Vagina (tissue), 2 donors: Measurements from ENCODE around the gene SMPD4. TPM values are rescaled to one million over a fixed set of nuclear protein-coding genes. Genes with fewer than 3 reads are reported as not detected.

ENCODE experiments used
- DNase-seq, 2 donors: peaks; one replicate each; pipeline ENCODE4 v3.0.0-alpha.2; 2017; ENCODE audit errors: extremely low spot score in 2 of 2
- H3K27ac ChIP-seq: fragments of 200-600 bp; sonication (generic); one replicate; pipeline ENCODE4 v1.5.1; 2019
- H3K27me3 ChIP-seq: fragments of 200-600 bp; sonication (generic); one replicate; pipeline ENCODE4 v1.5.1; 2019
- H3K36me3 ChIP-seq, 2 donors: fragments of 200-600 bp; sonication (generic); one replicate each; pipeline ENCODE4 v1.5.1; 2017 to 2019
- H3K4me1 ChIP-seq: fragments of 200-600 bp; sonication (generic); one replicate; pipeline ENCODE4 v1.5.1; 2019
- H3K4me3 ChIP-seq, 2 donors: fragments of 200-600 bp; sonication (generic); 1 replicate in 1 of 2; 2 replicates in 1 of 2; pipeline ENCODE4 v1.5.1; 2016 to 2019
- H3K9me3 ChIP-seq: fragments of 200-600 bp; sonication (generic); one replicate; pipeline ENCODE4 v1.5.1; 2019
- POLR2A ChIP-seq, 2 donors: fragments of 450-650 bp; IDR thresholded peaks; one replicate each; pipeline ENCODE4 v1.6.1; 2017; ENCODE audit warnings: antibody characterized with exemption in 2 of 2, mild to moderate bottlenecking in 2 of 2, moderate library complexity in 2 of 2
- POLR2AphosphoS5 ChIP-seq, 2 donors: sonication (generic); formaldehyde crosslinking; IDR thresholded peaks; one replicate each; pipeline ENCODE4 v1.9.0; 2017; ENCODE audit warnings: antibody characterized with exemption in 2 of 2, mild to moderate bottlenecking in 2 of 2, low read depth in 1 of 2; ENCODE audit not compliant: insufficient read depth in 1 of 2
- intact Hi-C: fragments of 100-400 bp; cut with DNase I; formaldehyde crosslinking; loops from one replicate; pipeline ENCODE4 v1.15.1; 2023
- total RNA-seq: library from RNA; depleted of rRNA; stranded (reverse); fragments of >200 nt; gene quantifications from one replicate; pipeline ENCODE4 v1.2.3, GENCODE V29; 2016
- TF ChIP-seq, protein P1 (sequence below), 3 experiments: fragments of 450-650 bp in 2 of 3; fragments of 200-600 bp in 1 of 3; sonication (generic) in 1 of 3; IDR thresholded peaks; one replicate each; pipeline ENCODE4 v1.5.1; 2017 to 2019; ENCODE audit warnings: antibody characterized with exemption in 3 of 3, mild to moderate bottlenecking in 2 of 3, moderate library complexity in 2 of 3

SMPD4 gene
- total RNA-seq, 1 donor from 2014 or later = 45.2 TPM

GRCh38 chr2:130187268-130187667 is 5.9 kb upstream of the SMPD4 start:
- Histone ChIP-seq H3K27me3 (no peaks in the 10 kb centered on the region), H3K27ac (no peak overlapping the region), H3K9me3 (no peaks in the 10 kb centered on the region), H3K4me1 (peaks cover 18% of the 10 kb centered on the region), H3K36me3 (no peaks in the 10 kb centered on the region), H3K4me3 (no peak overlapping the region)
- intact Hi-C loops = loop anchor here (5.0 to 10.0 kb wide), 2 partner anchors 158 to 1300 kb away; partner anchors contain the start of gene IMP4
- DNase-seq = no peak
- TF ChIP-seq POLR2A (IDR thresholded peaks at IDR 0.05) (no peak), POLR2AphosphoS5 (IDR thresholded peaks at IDR 0.05; ENCODE audit: insufficient read depth in 1 of 2, low read depth in 1 of 2) (no peak)
- TF ChIP-seq, protein P1, sequence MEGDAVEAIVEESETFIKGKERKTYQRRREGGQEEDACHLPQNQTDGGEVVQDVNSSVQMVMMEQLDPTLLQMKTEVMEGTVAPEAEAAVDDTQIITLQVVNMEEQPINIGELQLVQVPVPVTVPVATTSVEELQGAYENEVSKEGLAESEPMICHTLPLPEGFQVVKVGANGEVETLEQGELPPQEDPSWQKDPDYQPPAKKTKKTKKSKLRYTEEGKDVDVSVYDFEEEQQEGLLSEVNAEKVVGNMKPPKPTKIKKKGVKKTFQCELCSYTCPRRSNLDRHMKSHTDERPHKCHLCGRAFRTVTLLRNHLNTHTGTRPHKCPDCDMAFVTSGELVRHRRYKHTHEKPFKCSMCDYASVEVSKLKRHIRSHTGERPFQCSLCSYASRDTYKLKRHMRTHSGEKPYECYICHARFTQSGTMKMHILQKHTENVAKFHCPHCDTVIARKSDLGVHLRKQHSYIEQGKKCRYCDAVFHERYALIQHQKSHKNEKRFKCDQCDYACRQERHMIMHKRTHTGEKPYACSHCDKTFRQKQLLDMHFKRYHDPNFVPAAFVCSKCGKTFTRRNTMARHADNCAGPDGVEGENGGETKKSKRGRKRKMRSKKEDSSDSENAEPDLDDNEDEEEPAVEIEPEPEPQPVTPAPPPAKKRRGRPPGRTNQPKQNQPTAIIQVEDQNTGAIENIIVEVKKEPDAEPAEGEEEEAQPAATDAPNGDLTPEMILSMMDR (IDR thresholded peaks at IDR 0.05) = no peak

- no peak overlapping the region for H3K27ac ChIP-seq
- no peaks in the 10 kb centered on the region for H3K36me3 ChIP-seq
- H3K9me3 ChIP-seq = no peaks in the 10 kb centered on the region
- H3K27me3 ChIP-seq = no peaks in the 10 kb centered on the region
- DNase-seq = no peak
- TF ChIP-seq POLR2A (IDR thresholded peaks at IDR 0.05) (no peak), POLR2AphosphoS5 (IDR thresholded peaks at IDR 0.05; ENCODE audit: insufficient read depth in 1 of 2, low read depth in 1 of 2) (no peak)
- TF ChIP-seq, protein P1 (IDR thresholded peaks at IDR 0.05) = no peak
- H3K4me1 ChIP-seq = peaks cover 18% of the 10 kb centered on the region
- intact Hi-C loops = loop anchor here (5.0 to 10.0 kb wide), 2 partner anchors 158 to 1301 kb away; partner anchors contain the start of gene IMP4
- no peak overlapping the region for H3K4me3 ChIP-seq
These were observed 5.0 kb upstream of the SMPD4 start for GRCh38 chr2:130186391-130186790.

DNA sequence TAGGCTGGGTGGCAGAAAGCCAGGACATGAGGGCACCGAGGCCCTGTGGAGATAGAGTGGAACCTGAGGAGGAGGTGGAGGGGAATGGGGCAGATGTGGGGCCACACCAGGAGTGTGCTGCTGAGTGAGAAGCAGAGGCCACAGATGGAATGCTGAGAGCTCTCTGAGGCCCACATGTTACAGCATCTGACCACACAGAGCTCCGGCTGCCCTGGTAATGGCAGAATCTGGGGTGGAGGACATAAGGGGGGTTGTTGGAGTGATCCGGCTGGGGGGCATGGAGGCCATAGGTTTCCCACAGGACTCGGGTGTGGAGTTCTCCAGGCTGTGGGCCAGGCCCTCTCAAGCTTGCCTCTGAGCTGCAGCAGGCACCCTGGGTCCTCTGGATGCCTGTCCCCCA is 4.5 kb upstream of the SMPD4 start:
- intact Hi-C loops = loop anchor here (5.0 to 10.0 kb wide), 2 partner anchors 159 to 1301 kb away; partner anchors contain the start of gene IMP4
- peaks cover 19% of the 10 kb centered on the region for H3K4me1 ChIP-seq

DNA sequence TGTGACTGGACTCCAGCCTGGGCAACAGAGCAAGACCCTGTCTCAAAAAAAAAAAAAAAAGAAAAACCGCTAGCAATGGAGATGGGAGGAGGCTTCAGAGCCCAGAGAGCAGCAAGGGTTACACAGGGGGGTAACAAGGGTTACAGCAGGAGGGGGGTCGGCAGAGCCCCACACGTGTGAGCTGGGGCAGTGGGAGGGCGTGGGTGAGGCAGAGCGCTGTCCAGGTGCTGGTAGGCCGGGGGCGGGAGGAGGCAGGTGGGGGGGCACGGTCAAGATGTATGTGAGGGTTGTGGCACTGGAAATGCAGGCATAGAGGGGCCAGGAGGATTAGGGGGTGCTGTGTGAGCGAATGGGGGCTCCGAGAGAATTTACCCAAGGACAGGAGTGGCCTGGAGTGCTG is 4.0 kb upstream of the SMPD4 start:
- Histone ChIP-seq H3K27me3 (no peaks in the 10 kb centered on the region), H3K4me3 (no peak overlapping the region), H3K36me3 (no peaks in the 10 kb centered on the region), H3K4me1 (peaks cover 24% of the 10 kb centered on the region), H3K9me3 (no peaks in the 10 kb centered on the region), H3K27ac (no peak overlapping the region)
- intact Hi-C loops = loop anchor here (5.0 to 10.0 kb wide), 2 partner anchors 159 to 1302 kb away; partner anchors contain the start of gene IMP4
- no peak for DNase-seq
- TF ChIP-seq POLR2AphosphoS5 (IDR thresholded peaks at IDR 0.05; ENCODE audit: insufficient read depth in 1 of 2, low read depth in 1 of 2) (no peak), POLR2A (IDR thresholded peaks at IDR 0.05) (no peak)
- TF ChIP-seq, protein P1 (IDR thresholded peaks at IDR 0.05) = no peak

More for the DNA sequence above, 4.5 kb upstream of the SMPD4 start:
- Histone ChIP-seq H3K9me3 (no peaks in the 10 kb centered on the region), H3K36me3 (no peaks in the 10 kb centered on the region), H3K27me3 (no peaks in the 10 kb centered on the region), H3K27ac (no peak overlapping the region), H3K4me3 (no peak overlapping the region)
- DNase-seq = no peak
- TF ChIP-seq POLR2A (IDR thresholded peaks at IDR 0.05) (no peak), POLR2AphosphoS5 (IDR thresholded peaks at IDR 0.05; ENCODE audit: insufficient read depth in 1 of 2, low read depth in 1 of 2) (no peak)
- TF ChIP-seq, protein P1 (IDR thresholded peaks at IDR 0.05) = no peak
